ENCODE data around the gene BRPF1.

BRPF1 gene, protein sequence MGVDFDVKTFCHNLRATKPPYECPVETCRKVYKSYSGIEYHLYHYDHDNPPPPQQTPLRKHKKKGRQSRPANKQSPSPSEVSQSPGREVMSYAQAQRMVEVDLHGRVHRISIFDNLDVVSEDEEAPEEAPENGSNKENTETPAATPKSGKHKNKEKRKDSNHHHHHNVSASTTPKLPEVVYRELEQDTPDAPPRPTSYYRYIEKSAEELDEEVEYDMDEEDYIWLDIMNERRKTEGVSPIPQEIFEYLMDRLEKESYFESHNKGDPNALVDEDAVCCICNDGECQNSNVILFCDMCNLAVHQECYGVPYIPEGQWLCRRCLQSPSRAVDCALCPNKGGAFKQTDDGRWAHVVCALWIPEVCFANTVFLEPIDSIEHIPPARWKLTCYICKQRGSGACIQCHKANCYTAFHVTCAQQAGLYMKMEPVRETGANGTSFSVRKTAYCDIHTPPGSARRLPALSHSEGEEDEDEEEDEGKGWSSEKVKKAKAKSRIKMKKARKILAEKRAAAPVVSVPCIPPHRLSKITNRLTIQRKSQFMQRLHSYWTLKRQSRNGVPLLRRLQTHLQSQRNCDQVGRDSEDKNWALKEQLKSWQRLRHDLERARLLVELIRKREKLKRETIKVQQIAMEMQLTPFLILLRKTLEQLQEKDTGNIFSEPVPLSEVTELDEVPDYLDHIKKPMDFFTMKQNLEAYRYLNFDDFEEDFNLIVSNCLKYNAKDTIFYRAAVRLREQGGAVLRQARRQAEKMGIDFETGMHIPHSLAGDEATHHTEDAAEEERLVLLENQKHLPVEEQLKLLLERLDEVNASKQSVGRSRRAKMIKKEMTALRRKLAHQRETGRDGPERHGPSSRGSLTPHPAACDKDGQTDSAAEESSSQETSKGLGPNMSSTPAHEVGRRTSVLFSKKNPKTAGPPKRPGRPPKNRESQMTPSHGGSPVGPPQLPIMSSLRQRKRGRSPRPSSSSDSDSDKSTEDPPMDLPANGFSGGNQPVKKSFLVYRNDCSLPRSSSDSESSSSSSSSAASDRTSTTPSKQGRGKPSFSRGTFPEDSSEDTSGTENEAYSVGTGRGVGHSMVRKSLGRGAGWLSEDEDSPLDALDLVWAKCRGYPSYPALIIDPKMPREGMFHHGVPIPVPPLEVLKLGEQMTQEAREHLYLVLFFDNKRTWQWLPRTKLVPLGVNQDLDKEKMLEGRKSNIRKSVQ (N-terminal part only)

DNA sequence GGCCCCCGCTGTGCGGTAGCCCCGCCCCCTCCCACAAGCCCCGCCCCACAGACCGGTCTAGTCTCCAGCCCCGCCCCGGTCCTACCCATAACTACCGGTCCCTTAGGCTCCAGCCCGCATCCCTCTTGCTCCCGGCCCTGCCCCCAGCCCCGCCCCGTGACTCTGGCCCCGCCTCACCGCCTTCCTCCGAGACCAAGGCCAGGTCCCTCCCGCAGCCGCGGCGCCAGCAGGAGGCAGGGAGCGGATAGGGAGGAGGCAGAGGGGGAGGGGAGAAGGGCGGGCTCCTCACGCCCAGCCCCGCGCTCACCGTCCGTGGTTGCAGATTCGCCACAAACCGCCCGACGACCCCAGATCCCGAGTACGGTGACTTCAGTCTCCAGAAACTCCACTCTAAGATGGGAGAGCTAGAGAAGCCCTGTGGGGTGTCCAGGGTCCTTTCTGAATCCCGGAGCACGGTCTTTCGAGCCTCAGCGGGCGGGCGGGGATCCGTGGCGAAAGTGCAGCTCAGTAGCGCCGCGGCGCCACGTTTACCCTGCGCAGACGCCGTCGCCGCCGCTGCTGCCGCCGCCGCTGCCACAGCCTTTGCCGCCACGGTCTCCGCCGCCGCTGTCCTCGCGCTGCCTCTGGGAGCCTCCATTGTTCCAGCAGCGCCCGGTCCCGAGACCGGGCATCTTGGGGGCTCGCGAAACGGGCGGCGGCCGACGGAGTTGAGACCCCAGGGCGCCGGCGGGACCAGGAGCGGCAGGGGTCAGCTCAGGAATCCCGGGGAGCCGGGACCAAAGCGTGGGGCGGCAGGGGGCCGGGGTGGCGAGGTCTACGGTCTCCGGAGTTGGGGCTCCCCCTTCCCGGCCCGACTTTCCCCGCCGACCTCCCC lies at the start of gene BRPF1:
Gene BRPF1 (plus strand): TSS at position 530 of the 874 bp plus-strand sequence. CDS start 2,406 bp downstream, outside the sequence.
- peak; percentile 98 for DNase-seq (ENCODE audit: low spot score)

DNA sequence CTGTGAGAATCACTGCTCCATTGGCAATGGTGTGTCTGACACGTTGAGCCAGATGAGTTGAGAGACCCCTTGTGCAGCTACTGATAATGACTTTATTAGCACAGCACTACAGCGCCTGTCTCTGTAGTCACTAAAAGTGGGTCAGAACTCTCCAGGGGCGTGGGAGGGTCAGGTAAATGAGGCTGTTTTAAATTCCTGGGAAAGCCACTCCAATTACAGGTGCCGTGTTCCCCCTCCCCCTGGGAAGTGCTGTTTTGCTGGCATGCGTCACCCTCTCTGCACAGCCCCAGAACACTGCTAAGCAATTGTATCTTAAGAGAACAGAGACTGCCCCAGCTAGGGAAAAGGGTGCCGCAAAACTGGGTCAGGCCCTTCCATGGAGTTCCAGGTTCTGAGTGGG lies 49.4 kb upstream of the BRPF1 start:
- DNase-seq (ENCODE audit: low spot score) = no peak

DNA sequence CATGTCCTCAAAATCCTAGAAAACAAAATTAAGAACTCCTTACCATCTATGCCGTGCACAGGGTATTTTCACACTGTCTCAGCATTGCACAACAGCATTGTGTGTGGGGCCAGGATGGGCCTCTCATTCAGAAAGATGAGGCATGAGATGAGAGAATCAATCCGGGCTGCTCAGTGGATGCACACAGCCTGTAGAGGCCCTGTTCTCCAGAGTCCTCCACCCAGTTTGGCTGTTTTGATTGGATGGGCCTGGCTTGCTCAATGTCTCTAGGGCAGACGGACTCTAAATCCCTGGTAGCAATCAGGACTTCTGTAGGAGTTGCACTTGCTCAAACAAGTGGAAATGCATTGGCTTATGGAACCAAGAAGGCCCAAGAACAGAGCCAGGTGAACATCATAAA lies 48.1 kb upstream of the BRPF1 start:
- DNase-seq (ENCODE audit: low spot score) = no peak

DNA sequence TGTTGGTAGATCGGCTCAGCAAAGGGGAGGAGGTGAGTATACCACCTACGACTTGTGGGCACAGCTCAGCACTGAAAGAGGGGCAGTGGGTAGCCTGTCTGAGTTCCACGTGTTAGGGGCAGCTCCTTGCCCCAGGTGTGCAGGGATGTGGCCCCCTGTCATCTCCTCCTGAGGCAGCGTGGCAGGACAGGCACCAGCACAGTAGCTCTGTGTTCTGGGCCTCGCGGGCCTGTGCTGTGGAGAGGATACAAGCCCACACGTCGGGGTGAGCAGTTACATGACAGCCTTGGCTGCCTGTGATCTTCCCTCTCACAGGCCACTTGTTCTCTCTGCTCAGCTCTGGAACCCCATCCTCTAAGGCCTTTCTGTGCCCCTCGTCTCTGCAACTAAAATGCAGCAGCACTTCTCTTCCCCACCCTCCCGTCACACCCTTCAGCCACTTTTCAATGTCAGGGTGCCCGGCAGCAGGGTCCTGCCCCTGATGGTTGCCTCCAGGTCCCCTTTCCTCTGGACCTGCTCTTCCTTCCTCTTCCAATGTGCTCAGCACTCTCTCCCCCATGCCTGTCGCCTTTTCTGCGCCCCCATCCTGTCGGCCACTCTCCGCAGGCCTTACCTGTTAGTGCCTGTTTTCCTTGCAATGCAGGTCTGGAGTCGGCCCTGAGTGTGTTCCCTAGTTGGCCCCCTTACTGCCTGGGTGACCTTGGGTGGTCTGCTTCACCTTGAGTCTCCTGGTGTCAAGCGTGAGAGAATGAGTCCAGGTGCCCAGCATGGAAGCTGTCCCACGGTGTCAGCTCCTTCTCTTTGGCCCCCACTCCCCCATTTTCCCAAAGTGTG lies 46.1 kb upstream of the BRPF1 start:
- DNase-seq (ENCODE audit: low spot score) = no peak

DNA sequence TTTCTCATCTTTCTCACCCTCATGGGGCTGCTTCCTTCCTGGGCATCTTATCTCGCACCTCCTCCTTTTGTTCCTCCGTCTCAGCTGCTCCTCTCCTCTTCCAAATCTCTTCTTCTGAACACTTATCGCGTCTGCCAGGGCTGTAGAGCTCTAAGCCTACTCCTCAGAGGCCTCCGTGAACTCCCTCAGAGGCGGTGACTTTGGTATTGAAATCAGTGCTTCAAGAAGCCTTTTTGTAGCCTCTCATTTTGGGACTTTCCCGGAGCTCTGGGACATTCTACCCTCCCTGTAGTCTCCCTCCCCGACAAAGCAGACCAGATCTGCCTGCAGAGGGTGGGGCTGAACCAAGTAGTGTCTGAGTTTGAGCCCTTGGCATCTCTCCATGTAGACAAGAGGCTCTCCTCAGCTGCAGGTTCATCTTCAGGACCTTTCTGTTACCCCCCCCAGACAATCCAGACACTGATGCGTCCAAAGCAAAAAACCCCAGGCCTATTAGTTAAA lies 45.4 kb upstream of the BRPF1 start:
- no peak for DNase-seq (ENCODE audit: low spot score)

DNA sequence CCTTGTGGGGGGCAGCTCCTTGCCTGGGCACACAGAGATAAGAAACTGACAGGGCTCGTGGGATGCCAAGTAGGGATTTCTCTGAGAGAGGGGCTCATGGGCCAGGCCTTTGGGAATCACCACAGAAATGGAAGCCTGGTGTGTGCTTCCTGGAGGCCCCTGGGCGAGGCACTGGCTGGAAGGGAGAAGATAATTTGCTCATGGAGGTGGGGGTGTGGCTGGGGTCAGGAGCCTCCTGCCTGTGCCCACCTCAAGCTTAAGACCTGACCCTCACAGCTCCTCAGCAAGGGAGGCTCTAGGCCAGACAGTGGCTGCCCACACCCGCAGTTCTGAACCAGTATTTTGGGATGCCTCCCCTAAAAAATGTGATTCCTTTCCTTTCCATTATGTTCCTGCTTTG lies 44.8 kb upstream of the BRPF1 start:
- DNase-seq (ENCODE audit: low spot score) = no peak

DNA sequence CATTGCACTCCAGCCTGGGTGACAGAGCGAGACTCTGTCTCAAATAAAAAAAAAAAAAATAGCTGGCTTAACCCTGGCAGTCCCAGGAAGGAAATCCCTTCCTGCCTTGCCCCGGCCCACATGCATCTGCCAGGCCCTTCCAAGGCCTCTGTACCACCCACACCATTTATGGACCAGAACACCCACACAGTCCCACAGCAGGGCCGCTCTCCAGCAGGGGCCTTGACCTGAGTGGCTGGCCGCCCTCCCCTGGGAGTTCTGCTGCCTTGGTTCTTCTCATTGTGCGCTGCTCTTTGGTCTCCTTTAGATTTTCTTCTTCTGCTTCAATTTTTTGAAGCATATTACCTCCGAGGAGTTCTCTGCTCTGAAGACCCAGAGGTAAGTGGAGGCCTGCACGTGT lies 44.0 kb upstream of the BRPF1 start:
- DNase-seq (ENCODE audit: low spot score) = no peak

DNA sequence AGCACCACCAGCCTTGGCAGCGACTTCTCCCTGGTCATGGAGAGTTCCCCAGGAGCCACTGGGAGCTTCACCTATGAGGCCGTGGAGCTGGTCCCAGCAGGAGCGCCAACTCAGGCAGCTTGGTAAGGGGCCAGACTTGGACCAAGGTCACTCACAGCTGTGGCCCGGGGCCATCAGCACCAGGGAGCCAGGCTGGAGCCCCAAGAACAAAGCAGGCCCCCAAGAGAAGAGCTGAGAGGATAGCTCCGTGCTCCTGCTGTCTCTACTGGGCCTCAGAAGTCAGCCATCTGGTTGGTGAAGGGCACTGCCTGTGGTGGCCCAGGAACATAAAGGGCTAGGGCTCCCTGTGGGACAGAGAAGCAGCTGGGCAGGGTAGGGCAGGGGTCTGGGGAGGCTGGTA lies 42.6 kb upstream of the BRPF1 start:
- DNase-seq (ENCODE audit: low spot score) = no peak

DNA sequence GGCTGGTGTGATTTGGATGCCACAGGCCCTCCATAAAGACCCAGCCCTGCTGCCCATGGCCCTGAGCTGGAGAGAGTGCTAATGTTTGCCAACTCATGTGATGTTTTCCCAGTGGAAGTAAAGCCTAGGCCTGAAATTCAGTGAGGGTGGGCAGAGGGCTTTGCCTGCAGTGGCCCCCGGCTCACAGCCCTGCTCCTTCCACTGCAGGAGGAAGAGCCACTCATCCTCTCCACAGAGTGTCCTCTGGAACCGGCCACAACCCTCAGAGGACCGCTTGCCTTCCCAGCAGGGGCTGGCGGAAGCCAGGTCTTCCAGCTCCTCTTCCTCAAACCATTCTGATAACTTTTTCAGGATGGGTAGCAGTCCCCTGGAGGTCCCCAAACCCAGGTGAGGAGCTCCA lies 41.8 kb upstream of the BRPF1 start:
- no peak for DNase-seq (ENCODE audit: low spot score)

DNA sequence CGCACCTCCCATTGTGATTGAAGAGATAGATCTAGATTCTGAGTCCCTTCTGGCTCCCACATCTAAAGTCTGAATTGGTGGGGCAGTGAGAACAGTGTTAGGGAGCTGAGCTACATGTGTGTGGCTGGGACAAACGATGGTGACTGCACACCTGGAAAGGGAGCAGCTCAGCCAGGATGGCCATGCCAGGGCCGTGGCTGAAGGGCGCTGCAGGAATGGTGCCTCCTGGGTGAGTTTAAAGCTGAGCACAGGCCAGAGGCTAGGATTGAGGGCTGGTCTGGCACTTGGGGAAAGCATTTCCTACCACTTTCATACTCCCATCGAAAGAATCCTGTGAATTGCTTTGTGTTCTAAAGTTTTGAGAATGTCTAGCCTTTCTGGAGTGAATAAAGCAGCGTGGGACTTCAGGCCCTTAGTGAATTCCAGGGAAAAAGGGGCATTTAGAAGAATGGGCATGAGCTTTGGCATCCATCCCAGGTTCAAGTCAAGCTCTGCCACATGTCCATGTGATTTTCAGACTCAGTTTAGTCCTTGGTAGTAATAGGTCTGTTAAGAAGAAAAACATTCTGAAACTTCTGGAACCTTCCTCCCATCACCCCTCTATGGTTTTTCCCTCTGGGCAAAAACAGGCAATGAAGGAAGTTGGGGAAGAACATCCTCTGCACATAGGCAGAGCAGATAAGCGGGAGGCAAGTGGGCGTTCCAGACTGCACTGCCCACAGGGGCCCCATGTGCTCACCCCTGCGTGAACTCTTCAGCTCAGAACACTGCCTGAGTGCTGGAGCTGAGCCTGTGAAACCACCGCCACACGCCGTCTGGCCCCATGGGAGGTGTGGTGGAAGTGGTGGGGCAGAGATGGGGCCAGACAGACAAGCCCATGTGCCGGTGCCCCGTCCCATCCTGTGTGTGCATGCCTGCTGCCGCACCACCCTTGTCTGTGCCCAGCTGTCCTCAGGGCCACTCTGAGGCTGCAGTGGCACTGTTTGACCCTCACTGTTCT lies 40.8 kb upstream of the BRPF1 start:
- DNase-seq (ENCODE audit: low spot score) = no peak

DNA sequence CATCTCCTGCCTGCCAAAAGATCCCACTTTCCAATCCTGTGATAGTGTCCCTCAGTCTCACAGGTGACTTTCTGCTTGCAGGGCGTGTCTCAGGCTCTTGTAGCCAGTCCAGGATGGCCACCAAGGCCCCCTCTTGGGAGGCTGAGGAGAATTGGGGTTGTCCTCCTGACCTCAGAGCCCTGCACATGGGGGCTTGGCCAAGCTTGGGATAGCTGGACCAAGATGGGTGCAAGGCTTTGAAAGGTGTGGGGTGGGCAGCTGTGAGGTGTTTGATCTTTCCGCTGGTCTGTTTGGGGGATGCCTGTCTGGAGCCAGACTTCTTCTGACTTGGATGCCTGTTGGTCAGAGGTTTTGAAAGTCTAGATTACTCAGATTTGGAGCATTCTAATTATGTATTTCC lies 39.9 kb upstream of the BRPF1 start:
- no peak for DNase-seq (ENCODE audit: low spot score)

DNA sequence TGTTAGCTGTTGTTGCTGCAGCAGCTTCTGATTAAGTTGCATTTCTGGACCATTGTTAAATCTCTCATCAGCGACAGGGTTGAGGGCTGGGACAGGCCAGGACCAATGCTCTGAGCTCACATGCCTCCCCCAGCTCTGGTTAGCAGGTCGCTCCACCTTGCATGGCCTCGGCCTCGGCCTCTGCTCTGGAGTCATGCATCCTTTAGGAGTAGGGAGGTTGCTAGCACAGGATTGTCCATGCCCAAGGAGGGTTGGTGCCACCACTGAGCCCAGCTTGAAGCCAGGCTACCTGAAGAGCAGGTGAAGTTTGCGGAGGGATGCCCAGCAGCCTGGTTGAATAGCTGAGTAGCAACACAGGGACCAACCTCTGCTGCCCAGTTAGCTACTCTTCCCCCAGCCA lies 39.1 kb upstream of the BRPF1 start:
- no peak for DNase-seq (ENCODE audit: low spot score)

DNA sequence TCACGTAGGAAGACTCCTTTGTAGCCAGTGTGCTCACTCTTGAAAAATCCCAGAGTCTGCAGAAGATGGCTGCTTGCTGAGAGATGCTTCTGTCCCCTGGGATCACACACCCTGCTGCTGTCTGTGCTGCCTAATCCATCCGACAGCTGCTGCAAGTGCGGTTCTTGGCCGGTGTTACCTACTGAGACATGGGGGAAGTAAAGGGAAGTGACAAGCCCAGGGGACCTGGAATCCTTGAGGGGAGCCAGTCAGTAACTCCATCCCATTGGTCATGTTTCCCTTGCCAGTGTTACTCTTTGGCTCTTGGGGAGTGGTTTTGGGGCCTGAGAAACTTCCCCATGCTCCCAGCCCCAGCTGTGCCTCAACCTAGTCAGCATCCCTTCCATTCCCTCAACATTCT lies 36.2 kb upstream of the BRPF1 start:
- DNase-seq (ENCODE audit: low spot score) = no peak

DNA sequence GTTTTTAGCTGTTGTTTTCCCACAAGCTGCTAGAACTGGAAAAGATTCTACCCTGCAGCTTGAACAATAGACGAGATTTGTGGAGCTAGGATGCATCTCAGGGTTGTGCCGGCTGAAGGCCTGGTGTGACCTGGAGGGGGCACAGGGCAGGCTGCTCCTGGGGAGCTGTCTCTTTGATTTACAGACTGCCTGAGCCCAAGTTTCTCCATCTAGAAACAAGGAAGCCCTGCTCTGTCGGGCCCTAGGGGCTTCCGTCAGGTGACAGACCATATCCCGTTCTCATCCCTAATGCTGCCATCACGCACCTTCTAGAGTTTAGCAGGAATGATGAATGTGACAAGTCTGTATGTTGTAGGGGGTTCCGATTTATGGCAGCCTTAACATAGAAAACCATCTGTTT lies 35.8 kb upstream of the BRPF1 start:
- no peak for DNase-seq (ENCODE audit: low spot score)

DNA sequence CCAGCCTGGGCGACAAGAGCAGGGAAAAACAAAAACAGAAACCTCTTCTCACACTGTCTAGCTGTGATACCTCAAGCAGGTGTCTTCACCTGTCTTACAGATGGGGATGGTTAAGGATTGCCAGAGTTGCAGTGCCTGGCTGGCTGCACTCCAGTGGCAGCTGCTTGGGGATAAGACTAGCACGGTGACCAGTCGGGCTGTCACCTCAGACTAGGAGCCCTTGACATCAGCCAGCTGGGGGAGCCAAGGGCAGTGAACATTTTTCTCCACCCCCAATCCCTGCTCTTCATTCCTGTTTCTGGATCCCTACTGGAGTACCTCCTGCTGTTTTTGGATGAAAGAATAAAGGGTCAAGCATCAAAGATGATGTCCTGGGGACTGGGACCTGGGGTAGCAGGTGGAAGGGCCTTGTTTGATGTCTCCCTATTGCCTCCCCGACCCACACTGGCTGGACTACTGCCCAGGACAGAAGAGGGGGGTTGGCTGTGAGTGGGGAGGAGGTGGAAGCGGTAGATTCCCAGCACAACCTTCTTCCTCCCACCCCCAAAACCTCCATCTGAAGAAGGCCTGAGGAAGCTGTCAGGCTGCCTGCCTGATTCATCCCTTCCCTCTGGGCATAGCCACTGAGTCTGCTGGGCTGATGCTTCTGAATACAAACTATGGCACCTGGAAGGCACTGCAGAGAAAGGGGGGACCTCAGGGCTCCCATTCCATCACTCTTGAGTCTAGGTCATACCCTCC lies 34.9 kb upstream of the BRPF1 start:
- DNase-seq (ENCODE audit: low spot score) = no peak

DNA sequence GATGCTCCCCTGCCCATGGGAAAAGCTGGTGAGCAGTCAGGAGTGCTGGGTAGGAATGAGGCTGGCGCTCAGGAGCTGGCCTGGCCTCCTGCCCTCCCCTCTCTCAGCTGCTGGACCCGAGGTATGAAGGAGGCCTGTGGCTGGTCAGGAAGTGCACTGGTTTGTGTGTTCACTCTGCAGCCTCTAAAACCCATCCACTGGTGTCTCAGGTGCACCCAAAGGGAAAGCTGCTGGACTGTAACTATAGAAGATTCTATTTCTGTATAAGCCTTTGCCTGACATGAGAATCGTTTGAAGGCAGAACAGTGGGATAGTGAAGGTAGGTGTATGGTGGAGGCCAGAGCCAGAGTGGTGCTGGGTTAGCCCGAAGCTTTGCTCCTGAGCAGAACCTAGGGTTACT lies 33.6 kb upstream of the BRPF1 start:
- DNase-seq (ENCODE audit: low spot score) = no peak

DNA sequence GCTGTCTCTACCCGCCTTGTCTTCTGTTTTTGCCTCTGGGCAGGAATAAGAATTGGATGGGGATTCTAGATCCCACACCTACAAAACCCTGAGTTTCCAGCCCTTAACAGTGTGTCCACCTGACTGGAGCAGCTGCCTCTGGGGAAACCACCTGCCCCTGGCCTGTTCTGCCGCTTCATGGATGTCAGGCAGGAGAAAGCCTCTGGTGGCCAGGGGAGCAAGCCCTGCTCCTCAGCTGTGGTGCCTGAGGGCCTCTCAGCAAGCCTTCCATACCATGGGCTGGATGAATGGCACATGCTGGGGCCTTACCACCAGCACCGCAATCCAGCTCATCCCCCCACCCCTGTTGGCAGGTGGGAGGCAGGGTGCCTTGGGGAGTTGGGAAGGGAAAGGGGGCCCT lies 33.2 kb upstream of the BRPF1 start:
- DNase-seq (ENCODE audit: low spot score) = no peak

DNA sequence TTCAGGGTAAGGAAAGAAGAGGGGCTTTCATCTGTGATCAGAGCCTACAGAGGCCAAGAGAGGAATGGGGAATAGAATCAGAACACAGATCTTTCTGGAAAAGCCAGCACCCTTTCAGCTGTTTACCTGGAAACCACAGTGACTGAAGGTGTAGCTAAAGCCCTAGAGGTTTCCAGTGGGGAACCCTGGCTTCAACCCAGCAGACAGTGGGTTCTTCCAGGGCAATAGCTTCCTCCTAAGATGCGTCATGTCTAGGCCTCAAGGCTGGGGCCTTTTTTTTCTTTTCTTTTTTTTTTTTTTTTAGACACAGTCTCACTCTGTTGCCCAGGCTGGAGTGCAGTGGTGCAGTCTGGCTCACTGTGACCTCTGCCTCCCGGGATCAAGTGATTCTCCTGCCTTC lies 31.0 kb upstream of the BRPF1 start:
- DNase-seq (ENCODE audit: low spot score) = no peak

DNA sequence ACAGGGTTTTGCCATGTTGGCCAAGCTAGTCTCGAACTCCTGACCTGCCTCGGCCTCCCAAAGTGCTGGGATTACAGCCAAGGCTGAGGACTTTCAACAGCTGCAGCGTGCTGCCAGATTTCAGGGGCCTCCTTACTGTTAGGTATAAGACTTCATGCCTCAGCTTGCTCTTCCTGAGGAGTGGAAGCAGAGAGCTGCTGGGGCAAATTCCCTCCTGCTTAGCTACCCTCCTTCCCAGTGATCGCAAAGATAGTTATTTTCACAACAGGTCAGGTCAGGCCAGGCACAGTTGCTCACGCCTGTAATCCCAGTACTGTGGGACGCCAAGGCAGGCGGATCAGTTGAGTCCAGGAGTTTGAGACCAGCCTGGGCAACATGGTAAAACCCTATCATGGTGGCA lies 30.5 kb upstream of the BRPF1 start:
- DNase-seq (ENCODE audit: low spot score) = no peak
